Measurements from ENCODE around the gene RHEB.

DNA sequence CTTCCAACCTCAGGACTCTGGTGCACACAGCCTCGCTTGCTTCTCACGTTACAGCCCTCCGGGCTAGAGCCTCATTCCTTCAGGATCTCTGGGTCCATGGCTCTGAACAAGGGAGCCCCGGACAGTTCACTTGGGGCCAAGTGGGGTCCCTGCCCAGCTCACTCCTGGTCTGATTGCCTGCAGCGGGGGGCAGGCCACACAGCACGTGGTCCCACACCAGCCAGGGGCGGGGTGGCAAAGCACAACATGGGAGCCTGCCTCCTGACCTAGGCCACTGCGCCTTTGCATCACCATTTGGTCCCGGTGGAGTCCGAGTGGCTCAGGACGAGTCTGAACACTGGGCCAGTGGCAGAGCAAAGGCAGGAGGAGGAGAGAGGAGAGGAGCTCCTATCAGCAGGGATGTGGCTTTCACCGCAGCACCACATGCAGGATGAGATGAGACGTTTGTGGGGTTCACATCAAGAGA is 66.3 kb downstream of the RHEB start:
- no peak for TF ChIP-seq POLR2A (IDR thresholded peaks at IDR 0.05; ENCODE audit: low read depth, low read length)
- TF ChIP-seq, protein P1, sequence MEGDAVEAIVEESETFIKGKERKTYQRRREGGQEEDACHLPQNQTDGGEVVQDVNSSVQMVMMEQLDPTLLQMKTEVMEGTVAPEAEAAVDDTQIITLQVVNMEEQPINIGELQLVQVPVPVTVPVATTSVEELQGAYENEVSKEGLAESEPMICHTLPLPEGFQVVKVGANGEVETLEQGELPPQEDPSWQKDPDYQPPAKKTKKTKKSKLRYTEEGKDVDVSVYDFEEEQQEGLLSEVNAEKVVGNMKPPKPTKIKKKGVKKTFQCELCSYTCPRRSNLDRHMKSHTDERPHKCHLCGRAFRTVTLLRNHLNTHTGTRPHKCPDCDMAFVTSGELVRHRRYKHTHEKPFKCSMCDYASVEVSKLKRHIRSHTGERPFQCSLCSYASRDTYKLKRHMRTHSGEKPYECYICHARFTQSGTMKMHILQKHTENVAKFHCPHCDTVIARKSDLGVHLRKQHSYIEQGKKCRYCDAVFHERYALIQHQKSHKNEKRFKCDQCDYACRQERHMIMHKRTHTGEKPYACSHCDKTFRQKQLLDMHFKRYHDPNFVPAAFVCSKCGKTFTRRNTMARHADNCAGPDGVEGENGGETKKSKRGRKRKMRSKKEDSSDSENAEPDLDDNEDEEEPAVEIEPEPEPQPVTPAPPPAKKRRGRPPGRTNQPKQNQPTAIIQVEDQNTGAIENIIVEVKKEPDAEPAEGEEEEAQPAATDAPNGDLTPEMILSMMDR (IDR thresholded peaks at IDR 0.05; ENCODE audit: extremely low read depth in 1 of 2, insufficient read depth in 1 of 2, low read depth in 1 of 2, low read length in 2 of 2), result no peak

Measured in endothelial cell of umbilical vein (primary cell).